Panc1 (cell line): ENCODE data around the gene CDK13.
"Not testable (repeated sequence)": the region's sequence is repeated elsewhere in the genome, so short reads cannot be mapped to it uniquely, and the experiment has no call there.

Experiments used
- CTCF ChIP-seq: fragments of 450-650 bp; IDR thresholded peaks from 2 replicates; pipeline ENCODE4 v1.5.1; 2017; ENCODE audit warnings: mild to moderate bottlenecking
- POLR2AphosphoS5 ChIP-seq: IDR thresholded peaks from 2 replicates; pipeline ENCODE4 v1.6.1; 2012; ENCODE audit warnings: mild to moderate bottlenecking, low read depth, low read length, moderate library complexity
- REST ChIP-seq, 2 experiments: IDR thresholded peaks; 2 replicates each; pipeline ENCODE4 v1.6.1; 2011 to 2012; ENCODE audit warnings: low read depth in 2 of 2, control low read depth in 1 of 2, low read length in 1 of 2, mild to moderate bottlenecking in 1 of 2, moderate library complexity in 1 of 2; ENCODE audit not compliant: insufficient read depth in 1 of 2

GRCh38 chr7:40139891-40140290 is 189.8 kb downstream of the CDK13 start:
- TF ChIP-seq POLR2AphosphoS5; CTCF; REST (IDR thresholded peaks at IDR 0.05; ENCODE audit: insufficient read depth in 1 of 2, low read depth in 2 of 2, low read length in 1 of 2): not testable (repeated sequence)
